Measurements from ENCODE around the gene ITGB7. TPM values are rescaled to one million over a fixed set of nuclear protein-coding genes. Genes with fewer than 3 reads are reported as not detected.

ITGB7 gene
- total and polyA plus RNA-seq, 4 donors: 0.61 to 0.79 (median 0.66) TPM

DNA sequence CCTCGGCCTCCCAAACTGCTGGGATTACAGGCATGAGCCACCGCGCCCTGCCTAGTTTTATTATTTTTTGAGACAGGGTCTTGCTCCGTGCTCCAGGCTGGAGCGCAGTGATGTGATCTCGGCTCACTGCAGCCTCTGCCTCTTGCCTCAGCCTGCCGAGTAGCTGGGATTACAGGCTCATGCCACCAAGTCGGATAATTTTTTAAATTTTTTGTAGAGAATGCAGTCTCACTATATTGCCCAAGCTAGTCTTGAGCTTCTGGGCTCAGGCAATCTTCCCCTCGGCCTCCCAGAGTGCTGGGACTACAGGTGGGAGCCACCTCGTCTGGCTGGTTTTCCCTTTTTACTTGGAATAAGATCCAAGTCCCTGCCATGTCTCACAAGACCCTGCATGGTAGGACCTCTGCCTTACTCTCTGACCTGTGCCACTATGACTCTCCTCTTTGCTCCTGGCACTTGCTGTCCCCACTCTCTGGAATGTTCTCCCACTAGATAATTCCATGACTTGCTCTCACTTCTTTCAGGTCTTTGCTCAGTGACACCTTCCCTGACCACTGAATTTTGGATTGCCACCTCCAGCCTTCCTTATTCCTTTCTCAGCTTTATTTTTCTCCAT is 32.7 kb upstream of the ITGB7 start:
- peaks cover 6% of the 10 kb centered on the region for H3K4me1 ChIP-seq (ENCODE audit: control insufficient read depth, insufficient read depth, low read length)
- no peaks in the 10 kb centered on the region for H3K9me3 ChIP-seq (ENCODE audit: control insufficient read depth, insufficient read depth, low read length)
- H3K27ac ChIP-seq (ENCODE audit: low read depth, low read length): no peak overlapping the region
- DNase-seq (ENCODE audit: low read depth in 4 of 6, low spot score in 6 of 6): no peak
- peaks cover 2% of the 10 kb centered on the region for H3K27me3 ChIP-seq (ENCODE audit: control insufficient read depth, insufficient read depth, low read length)
- 94% methylated on average over 7 of the region's 10 CpGs for WGBS (ENCODE audit: insufficient coverage)
- H3K4me3 ChIP-seq (ENCODE audit: low read depth, low read length): no peak overlapping the region
- H3K36me3 ChIP-seq (ENCODE audit: control insufficient read depth, insufficient read depth, low read length): no peaks in the 10 kb centered on the region

GRCh38 chr12:53236443-53237111 is 29.5 kb upstream of the ITGB7 start:
- peaks cover 36% of the 10 kb centered on the region for H3K4me1 ChIP-seq (ENCODE audit: control insufficient read depth, insufficient read depth, low read length)
- no peak for DNase-seq (ENCODE audit: low read depth in 4 of 6, low spot score in 6 of 6)
- no peak overlapping the region for H3K27ac ChIP-seq (ENCODE audit: low read depth, low read length)
- WGBS (ENCODE audit: insufficient coverage): no CpG with 5 or more reads among the region's 1 CpG
- peaks cover 11% of the 10 kb centered on the region for H3K27me3 ChIP-seq (ENCODE audit: control insufficient read depth, insufficient read depth, low read length)
- H3K9me3 ChIP-seq (ENCODE audit: control insufficient read depth, insufficient read depth, low read length): no peaks in the 10 kb centered on the region
- no peaks in the 10 kb centered on the region for H3K36me3 ChIP-seq (ENCODE audit: control insufficient read depth, insufficient read depth, low read length)
- no peak overlapping the region for H3K4me3 ChIP-seq (ENCODE audit: low read depth, low read length)

DNA sequence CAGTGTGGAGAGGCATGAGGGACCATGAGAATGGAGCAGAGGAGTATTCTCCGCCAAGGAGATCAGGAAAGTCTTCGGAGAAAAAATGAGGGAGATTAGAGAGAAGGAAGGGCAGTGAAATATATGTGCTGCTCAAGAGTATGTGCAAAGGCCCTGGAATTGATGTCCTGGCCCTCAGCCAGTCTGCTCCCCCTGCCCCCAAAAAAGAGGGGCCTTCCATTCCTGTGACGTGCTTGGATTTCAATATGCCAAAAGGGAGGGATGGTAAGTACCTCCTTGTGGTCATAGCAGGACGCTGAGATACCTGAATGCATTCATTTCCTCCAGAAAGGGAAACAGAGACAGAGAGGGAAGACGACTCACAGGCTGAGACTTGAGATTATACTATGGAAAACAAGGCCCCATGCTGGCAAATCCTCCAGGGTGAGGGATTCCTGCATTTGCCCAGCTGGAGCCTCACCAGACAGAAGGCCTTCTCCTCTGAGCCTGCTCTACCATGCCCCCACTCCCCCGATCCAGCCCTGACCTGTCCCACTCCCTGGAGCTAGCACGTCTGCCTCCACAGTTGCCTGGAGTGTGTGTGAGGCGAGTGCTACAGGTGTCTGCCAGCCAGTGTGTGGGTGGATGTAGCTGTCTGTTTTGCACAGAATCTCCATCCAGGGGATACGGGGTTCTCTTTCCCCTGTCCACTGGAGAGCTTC is 28.8 kb upstream of the ITGB7 start:
- no peaks in the 10 kb centered on the region for H3K36me3 ChIP-seq (ENCODE audit: control insufficient read depth, insufficient read depth, low read length)
- H3K27me3 ChIP-seq (ENCODE audit: control insufficient read depth, insufficient read depth, low read length): peaks cover 16% of the 10 kb centered on the region
- H3K4me1 ChIP-seq (ENCODE audit: control insufficient read depth, insufficient read depth, low read length): peaks cover 43% of the 10 kb centered on the region
- DNase-seq (ENCODE audit: low read depth in 4 of 6, low spot score in 6 of 6): no peak
- H3K4me3 ChIP-seq (ENCODE audit: low read depth, low read length): no peak overlapping the region
- WGBS (ENCODE audit: insufficient coverage): 67% methylated on average over 5 of the region's 9 CpGs
- H3K9me3 ChIP-seq (ENCODE audit: control insufficient read depth, insufficient read depth, low read length): no peaks in the 10 kb centered on the region
- H3K27ac ChIP-seq (ENCODE audit: low read depth, low read length): no peak overlapping the region

- no peak overlapping the region for H3K4me3 ChIP-seq (ENCODE audit: low read depth, low read length)
- no peak overlapping the region for H3K27ac ChIP-seq (ENCODE audit: low read depth, low read length)
- H3K4me1 ChIP-seq (ENCODE audit: control insufficient read depth, insufficient read depth, low read length): peaks cover 50% of the 10 kb centered on the region
- no peak for DNase-seq (ENCODE audit: low read depth in 4 of 6, low spot score in 6 of 6)
- H3K36me3 ChIP-seq (ENCODE audit: control insufficient read depth, insufficient read depth, low read length): no peaks in the 10 kb centered on the region
- WGBS (ENCODE audit: insufficient coverage): no CpG with 5 or more reads among the region's 3 CpGs
- H3K9me3 ChIP-seq (ENCODE audit: control insufficient read depth, insufficient read depth, low read length): no peaks in the 10 kb centered on the region
- peaks cover 17% of the 10 kb centered on the region for H3K27me3 ChIP-seq (ENCODE audit: control insufficient read depth, insufficient read depth, low read length)
Observed at GRCh38 chr12:53235164-53235563, 28.1 kb upstream of the ITGB7 start.

DNA sequence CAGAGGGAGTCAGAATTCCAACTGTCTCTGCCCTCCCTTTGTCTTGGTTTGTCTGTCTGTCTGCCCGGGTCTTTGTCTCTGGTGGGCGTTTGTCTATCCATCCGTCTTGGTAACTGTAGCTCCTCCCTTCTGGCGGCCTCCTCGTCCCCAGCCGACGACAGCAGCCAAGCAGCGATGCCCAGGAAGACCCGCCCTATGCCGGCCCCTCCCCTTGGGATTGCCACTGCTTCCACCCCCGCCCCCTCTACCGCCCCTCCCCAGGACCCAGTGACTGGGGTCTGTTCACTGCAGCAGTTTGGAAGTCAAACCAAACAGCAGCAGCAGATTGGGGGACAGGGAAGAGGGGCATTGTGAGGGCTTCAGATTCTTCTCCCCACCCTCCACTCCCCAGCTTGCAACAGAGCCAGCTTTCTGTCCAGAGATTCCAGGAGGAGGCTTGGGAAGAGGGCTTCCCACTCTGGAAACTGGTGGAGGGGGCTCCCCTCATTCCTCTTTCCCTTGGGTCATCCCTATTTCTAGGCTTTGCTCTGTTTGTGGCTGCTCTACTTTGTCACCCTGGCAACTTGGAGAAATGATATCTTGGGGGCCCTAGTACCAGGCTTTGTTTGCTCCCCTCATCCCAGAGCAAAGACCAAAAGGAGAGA is 27.3 kb upstream of the ITGB7 start:
- H3K27ac ChIP-seq (ENCODE audit: low read depth, low read length): peak overlapping the region; percentile 73
- 3% methylated on average over 4 of the region's 12 CpGs for WGBS (ENCODE audit: insufficient coverage)
- H3K36me3 ChIP-seq (ENCODE audit: control insufficient read depth, insufficient read depth, low read length): no peaks in the 10 kb centered on the region
- H3K4me1 ChIP-seq (ENCODE audit: control insufficient read depth, insufficient read depth, low read length): peaks cover 55% of the 10 kb centered on the region
- H3K9me3 ChIP-seq (ENCODE audit: control insufficient read depth, insufficient read depth, low read length): no peaks in the 10 kb centered on the region
- H3K27me3 ChIP-seq (ENCODE audit: control insufficient read depth, insufficient read depth, low read length): peaks cover 17% of the 10 kb centered on the region
- no peak overlapping the region for H3K4me3 ChIP-seq (ENCODE audit: low read depth, low read length)
- DNase-seq (ENCODE audit: low read depth in 4 of 6, low spot score in 6 of 6): peak in 2 of 6 donors; percentile 72 to 73

- no CpG with 5 or more reads among the region's 7 CpGs for WGBS (ENCODE audit: insufficient coverage)
- no peaks in the 10 kb centered on the region for H3K36me3 ChIP-seq (ENCODE audit: control insufficient read depth, insufficient read depth, low read length)
- H3K4me1 ChIP-seq (ENCODE audit: control insufficient read depth, insufficient read depth, low read length): peaks cover 57% of the 10 kb centered on the region
- H3K9me3 ChIP-seq (ENCODE audit: control insufficient read depth, insufficient read depth, low read length): no peaks in the 10 kb centered on the region
- H3K27me3 ChIP-seq (ENCODE audit: control insufficient read depth, insufficient read depth, low read length): peaks cover 17% of the 10 kb centered on the region
- H3K4me3 ChIP-seq (ENCODE audit: low read depth, low read length): no peak overlapping the region
- no peak for DNase-seq (ENCODE audit: low read depth in 4 of 6, low spot score in 6 of 6)
- peak overlapping the region; percentile 73 for H3K27ac ChIP-seq (ENCODE audit: low read depth, low read length)
Observed at GRCh38 chr12:53233671-53234121, 26.6 kb upstream of the ITGB7 start.

DNA sequence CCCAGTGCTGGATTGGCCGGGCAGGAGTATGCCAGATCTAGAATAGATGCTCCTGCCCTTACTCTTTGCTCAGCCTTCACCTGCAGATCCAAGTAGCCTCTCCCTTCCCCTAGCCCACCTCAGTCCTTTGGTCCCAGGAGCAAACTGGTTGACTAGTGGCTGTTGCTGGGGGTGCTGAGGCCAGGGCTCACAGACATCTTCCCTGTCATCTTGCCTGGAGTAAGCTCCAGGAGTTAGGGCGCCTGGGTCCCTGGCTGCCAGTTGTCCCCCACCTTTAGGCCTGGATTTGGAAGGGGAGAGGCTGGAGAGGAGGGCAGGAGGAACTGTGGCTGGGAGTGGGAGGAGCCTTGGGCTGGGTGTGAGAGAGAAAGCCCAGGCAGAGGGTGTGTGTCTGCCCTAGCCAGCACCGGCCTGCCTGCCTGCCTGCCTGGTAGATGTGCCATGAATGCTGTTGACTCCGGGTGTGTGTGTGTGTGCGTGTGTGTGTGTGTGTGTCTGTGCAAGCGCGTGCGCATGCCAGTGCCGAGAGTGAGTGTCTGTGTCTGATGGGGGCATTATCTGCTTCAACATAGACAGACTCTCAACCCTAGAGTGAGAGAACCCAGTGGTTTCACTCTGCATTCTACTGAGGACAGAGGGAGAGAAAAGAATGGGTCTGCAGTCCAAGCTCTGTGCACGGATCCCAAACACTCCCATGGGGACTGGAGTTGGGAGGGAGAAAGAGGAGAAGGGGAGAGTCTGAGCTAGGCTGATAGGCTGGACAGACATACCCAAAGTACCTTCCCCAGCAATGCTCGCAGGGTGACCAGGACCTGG is 25.8 kb upstream of the ITGB7 start:
- H3K36me3 ChIP-seq (ENCODE audit: control insufficient read depth, insufficient read depth, low read length): no peaks in the 10 kb centered on the region
- WGBS (ENCODE audit: insufficient coverage): 31% methylated on average over 6 of the region's 11 CpGs
- H3K4me3 ChIP-seq (ENCODE audit: low read depth, low read length): peak overlapping the region; percentile 40
- H3K4me1 ChIP-seq (ENCODE audit: control insufficient read depth, insufficient read depth, low read length): peaks cover 57% of the 10 kb centered on the region
- peaks cover 17% of the 10 kb centered on the region for H3K27me3 ChIP-seq (ENCODE audit: control insufficient read depth, insufficient read depth, low read length)
- DNase-seq (ENCODE audit: low read depth in 4 of 6, low spot score in 6 of 6): no peak
- H3K9me3 ChIP-seq (ENCODE audit: control insufficient read depth, insufficient read depth, low read length): no peaks in the 10 kb centered on the region
- H3K27ac ChIP-seq (ENCODE audit: low read depth, low read length): peak overlapping the region; percentile 73

DNA sequence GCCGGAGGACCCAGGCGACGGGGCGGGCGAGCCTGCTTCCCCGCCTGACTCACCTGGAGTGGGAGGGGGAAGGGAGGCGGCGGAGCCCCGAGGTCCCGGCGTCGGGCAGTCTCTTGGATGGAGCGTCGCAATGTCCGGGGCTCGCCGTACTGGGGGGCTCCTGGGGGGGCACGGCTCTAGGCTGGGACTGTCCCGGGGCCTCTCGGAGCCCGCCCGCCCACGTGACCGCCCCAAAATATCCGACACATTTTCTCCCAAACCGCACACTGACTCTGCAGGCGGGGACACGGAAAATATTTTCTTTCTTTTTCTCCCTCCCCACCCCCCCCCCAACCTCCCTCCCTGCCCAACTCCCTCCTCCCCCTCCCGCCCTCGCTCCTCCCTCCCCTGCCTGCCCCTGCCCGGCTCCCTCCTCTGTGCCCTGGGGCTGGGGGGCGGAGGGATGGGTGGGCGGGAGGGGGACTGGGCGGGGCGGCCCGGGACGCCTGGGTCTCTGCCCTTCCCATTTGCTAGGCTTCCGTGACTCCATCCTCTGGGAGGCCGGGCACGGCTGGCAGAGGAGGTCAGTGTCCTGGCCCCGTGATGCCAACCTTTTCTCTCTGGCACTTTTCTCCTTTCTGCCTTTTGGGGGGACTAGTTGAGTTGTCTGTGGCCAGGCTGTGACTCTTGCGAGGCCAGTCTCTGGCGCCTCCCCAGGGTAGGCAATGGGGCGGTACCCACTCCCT is 25.0 kb upstream of the ITGB7 start, which contains the start of gene RARG:
Gene RARG (minus strand): TSS at position 289 of the 725 bp plus-strand sequence. CDS start 4,664 bp downstream, outside the sequence.
- peak within 1 kb of the TSS; percentile 69 for H3K27ac ChIP-seq (ENCODE audit: low read depth, low read length)
- WGBS (ENCODE audit: insufficient coverage): under 1% methylated on average over 29 of the region's 44 CpGs

More for the DNA sequence above, 25.0 kb upstream of the ITGB7 start, which contains the start of gene RARG:
- Histone ChIP-seq H3K36me3 (ENCODE audit: control insufficient read depth, insufficient read depth, low read length) (peaks cover 5% of the 10 kb centered on the region), H3K27me3 (ENCODE audit: control insufficient read depth, insufficient read depth, low read length) (peaks cover 17% of the 10 kb centered on the region), H3K4me1 (ENCODE audit: control insufficient read depth, insufficient read depth, low read length) (peaks cover 57% of the 10 kb centered on the region), H3K4me3 (ENCODE audit: low read depth, low read length) (peak within 1 kb of the TSS; percentile 40), H3K9me3 (ENCODE audit: control insufficient read depth, insufficient read depth, low read length) (no peaks in the 10 kb centered on the region)
- peak in 1 of 6 donors; percentile 55 for DNase-seq (ENCODE audit: low read depth in 4 of 6, low spot score in 6 of 6)

Measured in spinal cord (tissue), 10 donors.